ENCODE data around the gene CCNG2. TPM values are rescaled to one million over a fixed set of nuclear protein-coding genes. Genes with fewer than 3 reads are reported as not detected.

Gene CCNG2
- total and polyA plus RNA-seq, 8 donors, result 4.7 to 30.2 (median 9.6) TPM

DNA sequence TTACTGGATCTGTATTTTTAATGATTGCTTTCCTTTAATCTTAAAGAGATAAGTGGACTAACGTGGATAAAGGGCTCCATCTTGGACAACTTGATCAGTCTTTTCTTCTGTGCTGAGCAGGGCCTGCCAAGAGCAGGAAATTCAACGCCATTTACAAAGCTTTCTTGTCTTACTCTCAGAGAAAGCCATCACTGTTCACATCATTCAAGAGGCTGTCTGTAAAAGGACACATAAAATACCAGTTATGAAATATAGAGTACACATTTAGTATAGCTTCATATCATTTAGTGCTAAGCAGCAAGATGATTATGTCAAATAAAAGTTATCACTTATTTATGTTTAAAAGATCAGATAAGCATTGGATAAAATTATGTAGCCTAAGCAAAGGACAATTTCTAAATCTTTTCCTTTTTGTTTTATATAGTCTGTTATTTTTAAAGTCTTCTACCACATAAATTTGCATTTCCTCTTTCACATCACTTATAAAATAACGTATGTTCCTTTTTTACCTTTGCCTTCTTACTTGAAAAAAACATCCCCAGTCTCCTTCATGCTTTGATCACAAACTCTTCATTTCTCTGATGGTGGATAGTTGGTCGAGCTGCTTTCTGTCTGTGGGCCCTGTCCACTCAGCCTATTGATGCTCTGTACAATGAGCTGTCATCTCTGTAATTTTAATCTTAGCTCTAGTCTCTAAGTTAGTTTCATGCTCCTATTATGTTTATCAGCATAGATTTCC, 2.1 kb upstream of the CCNG2 start:
- Histone ChIP-seq H3K4me3 (no peak overlapping the region), H3K27me3 (no peaks in the 10 kb centered on the region), H3K36me3 (peaks cover 0 to 5% (median 0%) of the 10 kb centered on the region in 3 donors), H3K9me3 (no peaks in the 10 kb centered on the region), H3K4me1 (peaks cover 0 to 21% (median 11%) of the 10 kb centered on the region in 3 donors), H3K27ac (no peak overlapping the region)
- 61 to 65% methylated on average over 4 of the region's 4 CpGs for WGBS, 2 donors
- ATAC-seq, result no peak
- intact Hi-C loops (cut with DNase I), result no loop called here
- no peak for FAIRE-seq
- no peak for TF ChIP-seq CTCF (IDR thresholded peaks at IDR 0.05)
- no peak for DNase-seq

DNA sequence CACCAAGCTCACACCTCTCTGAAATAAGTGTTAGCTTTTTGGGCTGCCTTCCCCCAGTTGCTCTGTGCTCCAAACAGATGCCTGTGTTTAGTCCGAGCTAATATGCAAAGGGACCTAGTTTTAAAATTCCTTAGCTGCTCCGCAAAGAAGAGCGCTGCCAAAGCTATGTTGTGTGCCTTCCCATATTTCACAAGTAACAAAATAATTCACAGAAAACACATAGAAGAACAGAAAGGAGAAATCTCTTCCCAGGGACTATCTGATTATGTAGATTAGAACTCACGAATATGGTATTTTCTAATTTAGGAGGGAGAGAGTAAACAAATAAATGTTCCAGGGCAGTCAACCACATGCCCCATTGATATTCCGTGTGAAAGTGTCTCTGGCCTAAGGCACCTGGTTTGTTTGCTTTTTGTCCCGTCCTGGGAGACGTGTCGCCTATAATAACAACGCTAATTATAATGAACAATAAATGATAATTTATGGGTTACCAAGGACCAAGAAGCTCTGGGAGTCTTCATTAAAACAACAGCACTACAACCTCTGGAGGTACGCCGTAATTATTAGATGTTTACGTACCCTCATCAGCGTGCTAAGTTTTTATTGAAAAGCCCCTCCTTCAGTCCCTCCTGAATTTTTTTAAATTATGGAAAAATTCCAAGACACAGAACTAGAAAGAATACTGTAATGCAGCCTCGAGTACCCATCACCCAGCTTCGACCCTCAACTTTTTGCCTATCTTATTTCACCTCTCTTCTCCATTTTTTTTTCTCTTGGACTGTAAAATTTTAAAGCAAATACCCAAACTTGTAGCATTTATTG, 1.2 kb upstream of the CCNG2 start:
- no peak for DNase-seq
- peak overlapping the region in 2 of 4 donors; percentile 96 to 98 for H3K4me3 ChIP-seq
- FAIRE-seq, result no peak
- 11 to 13% methylated on average over 15 of the region's 15 CpGs for WGBS, 2 donors
- intact Hi-C loops (cut with DNase I), result no loop called here
- peaks cover 0 to 21% (median 11%) of the 10 kb centered on the region in 3 donors for H3K4me1 ChIP-seq
- peaks cover 0 to 6% (median 0%) of the 10 kb centered on the region in 3 donors for H3K36me3 ChIP-seq
- ATAC-seq, result no peak
- TF ChIP-seq CTCF (IDR thresholded peaks at IDR 0.05), result no peak
- no peaks in the 10 kb centered on the region for H3K9me3 ChIP-seq
- H3K27ac ChIP-seq, result peak overlapping the region in 2 of 4 donors; percentile 94 to 96
- no peaks in the 10 kb centered on the region for H3K27me3 ChIP-seq

- Histone ChIP-seq H3K4me1 (peaks cover 0 to 21% (median 11%) of the 10 kb centered on the region in 3 donors), H3K36me3 (peaks cover 0 to 13% (median 5%) of the 10 kb centered on the region in 3 donors), H3K4me3 (peak overlapping the region; percentile 90 to 98 (median 94)), H3K9me3 (no peaks in the 10 kb centered on the region), H3K27ac (peak overlapping the region in 3 of 4 donors; percentile 76 to 96 (median 94)), H3K27me3 (no peaks in the 10 kb centered on the region)
- WGBS, 2 donors, result 0% methylated on average over 17 of the region's 17 CpGs
- TF ChIP-seq CTCF (IDR thresholded peaks at IDR 0.05), result no peak
- FAIRE-seq (peak; percentile 98), DNase-seq (peak; percentile 90 to 98 (median 98)), ATAC-seq (peak; percentile 86 to 93 (median 92))
- intact Hi-C loops (cut with DNase I), result no loop called here
Observed at GRCh38 chr4:77156533-77156911, 485 bp upstream of the CCNG2 start.

DNA sequence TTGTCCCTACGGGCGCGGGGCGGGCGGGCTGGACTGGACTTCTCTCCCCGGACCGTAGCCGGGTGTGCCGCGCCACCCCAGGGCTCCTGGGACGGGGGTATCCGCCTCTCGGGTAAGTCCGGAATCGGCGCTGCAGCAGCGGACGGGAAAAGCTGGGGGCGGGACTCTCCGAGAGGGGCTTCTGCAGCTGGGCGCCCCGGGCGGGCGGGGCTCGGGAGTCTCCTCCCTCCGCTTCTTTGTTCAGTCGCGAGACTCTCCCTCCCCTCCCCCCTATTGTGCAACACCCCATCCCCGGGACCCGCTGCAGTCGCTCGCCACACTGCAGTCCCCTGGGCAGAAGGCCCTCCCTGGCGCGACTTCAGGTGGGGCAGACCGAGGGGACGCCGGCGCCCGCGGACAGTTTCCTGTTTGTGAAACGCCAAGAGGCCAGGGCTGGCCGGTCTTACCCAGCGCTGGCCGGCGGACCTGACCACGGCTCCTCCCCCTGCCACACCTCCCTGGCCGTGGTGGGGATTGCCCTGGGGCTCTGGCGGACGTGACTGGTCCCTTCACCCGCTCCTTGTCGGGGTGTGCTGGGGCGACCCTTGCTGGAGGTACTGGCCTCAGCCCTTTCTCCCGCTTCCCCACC, 966 bp downstream of the CCNG2 start:
- no peaks in the 10 kb centered on the region for H3K9me3 ChIP-seq
- FAIRE-seq (no peak), ATAC-seq (peak; percentile 56 to 83 (median 75)), DNase-seq (peak; percentile 75 to 92 (median 86))
- peaks cover 0 to 14% (median 11%) of the 10 kb centered on the region in 3 donors for H3K4me1 ChIP-seq
- peaks cover 0 to 22% (median 5%) of the 10 kb centered on the region in 3 donors for H3K36me3 ChIP-seq
- H3K27ac ChIP-seq, result peak overlapping the region; percentile 51 to 96 (median 85)
- no peak for TF ChIP-seq CTCF (IDR thresholded peaks at IDR 0.05)
- intact Hi-C loops (cut with DNase I), result no loop called here
- H3K4me3 ChIP-seq, result peak overlapping the region; percentile 90 to 98 (median 94)
- 1% methylated on average over 28 to 53 of the region's 53 CpGs for WGBS, 2 donors
- H3K27me3 ChIP-seq, result no peaks in the 10 kb centered on the region

All from pancreas (tissue), 10 donors.